Measurements from ENCODE around the gene ARIH1. TPM values are rescaled to one million over a fixed set of nuclear protein-coding genes. Genes with fewer than 3 reads are reported as not detected.

The ARIH1 gene
- total and polyA plus RNA-seq, 2 donors (not counting 1 experiment from before 2014, with no cell fraction given), result 27.9 to 199 TPM

DNA sequence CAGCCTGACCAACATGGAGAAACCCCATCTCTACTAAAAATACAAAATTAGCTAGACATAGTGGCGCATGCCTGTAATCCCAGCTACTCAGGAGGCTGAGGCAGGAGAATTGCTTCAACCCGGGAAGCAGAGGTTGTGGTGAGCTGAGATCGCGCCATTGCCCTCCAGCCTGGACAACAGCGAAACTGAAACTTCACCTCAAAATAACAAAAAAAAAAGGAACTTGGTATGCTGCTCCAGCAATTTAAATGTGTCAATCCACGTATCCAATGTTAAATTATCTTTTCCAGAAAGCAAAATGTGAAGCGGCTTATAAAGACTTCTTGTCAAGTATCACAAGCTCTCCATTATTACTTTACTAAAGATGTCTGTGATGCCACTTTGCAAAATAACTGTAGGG is 9.9 kb upstream of the ARIH1 start:
- peaks cover 20% of the 10 kb centered on the region for H3K4me1 Mint-ChIP-seq

DNA sequence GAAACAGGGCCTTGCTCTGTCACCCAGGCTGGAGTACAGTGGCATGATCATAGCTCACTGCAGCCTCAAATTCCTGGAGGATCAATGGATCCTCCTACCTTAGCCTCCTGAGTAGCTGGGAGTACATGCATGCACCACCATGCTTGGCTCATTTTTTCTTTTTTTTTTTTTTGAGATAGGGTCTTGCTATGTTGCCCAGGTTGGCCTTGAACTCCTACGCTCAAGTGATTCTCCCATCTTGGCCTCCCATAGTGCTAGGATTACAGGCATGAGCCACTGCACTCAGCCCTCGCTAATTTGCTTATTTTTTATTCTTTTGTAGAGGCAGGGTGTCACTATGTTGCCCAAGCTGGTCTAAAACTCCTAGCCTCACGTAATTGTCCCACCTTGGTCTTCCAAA is 6.0 kb upstream of the ARIH1 start:
- no peak overlapping the region for H3K4me3 Mint-ChIP-seq
- Histone ChIP-seq H3K9ac (ENCODE audit: low read length) (no peak overlapping the region), H3K27me3 (replicated peaks in 1 of 4; ENCODE audit: control extremely low read depth in 1 of 4, control insufficient read depth in 3 of 4, insufficient read depth in 4 of 4, low read length in 3 of 4) (no peaks in the 10 kb centered on the region), H3K4me2 (replicated peaks; ENCODE audit: low read depth, low read length, poor library complexity, severe bottlenecking) (no peak overlapping the region), H3K36me3 (replicated peaks in 1 of 2; ENCODE audit: control extremely low read depth in 1 of 2, control insufficient read depth in 1 of 2, extremely low read depth in 1 of 2, insufficient read depth in 2 of 2, low read length in 1 of 2) (no peaks in the 10 kb centered on the region), H3K4me3 (ENCODE audit: control extremely low read depth in 1 of 5, extremely low read depth in 1 of 5, insufficient read depth in 1 of 5, low read depth in 2 of 5, low read length in 4 of 5) (no peak overlapping the region), H3K27ac (ENCODE audit: low read length in 2 of 2) (no peak overlapping the region), H3K79me2 (ENCODE audit: control insufficient read depth, insufficient read depth, low read length) (peaks cover 21% of the 10 kb centered on the region), H2AFZ (ENCODE audit: insufficient read depth, low read depth, low read length, poor library complexity, severe bottlenecking) (no peak overlapping the region), H4K20me1 (ENCODE audit: control insufficient read depth, insufficient read depth, low read length, poor library complexity, severe bottlenecking) (no peaks in the 10 kb centered on the region), H3K4me1 (ENCODE audit: control insufficient read depth in 2 of 2, insufficient read depth in 2 of 2, low read length in 2 of 2) (peaks cover 3 to 8% of the 10 kb centered on the region in 2 donors), H3K9me3 (ENCODE audit: control extremely low read depth in 1 of 3, control insufficient read depth in 2 of 3, insufficient read depth in 1 of 3, low read length in 2 of 3) (no peaks in the 10 kb centered on the region)
- ATAC-seq (ENCODE audit: low read depth) (no peak), DNase-seq (no peak)
- intact Hi-C loops (cut with micrococcal nuclease), result no loop called here
- ChIA-PET POLR2A (no interaction called here), CTCF (no interaction called here)
- H3K27me3 Mint-ChIP-seq, result no peaks in the 10 kb centered on the region
- WGBS (ENCODE audit: insufficient coverage), result 100% methylated on average over 2 of the region's 3 CpGs
- H3K4me1 Mint-ChIP-seq, result peaks cover 15% of the 10 kb centered on the region
- TF ChIP-seq, protein P1, sequence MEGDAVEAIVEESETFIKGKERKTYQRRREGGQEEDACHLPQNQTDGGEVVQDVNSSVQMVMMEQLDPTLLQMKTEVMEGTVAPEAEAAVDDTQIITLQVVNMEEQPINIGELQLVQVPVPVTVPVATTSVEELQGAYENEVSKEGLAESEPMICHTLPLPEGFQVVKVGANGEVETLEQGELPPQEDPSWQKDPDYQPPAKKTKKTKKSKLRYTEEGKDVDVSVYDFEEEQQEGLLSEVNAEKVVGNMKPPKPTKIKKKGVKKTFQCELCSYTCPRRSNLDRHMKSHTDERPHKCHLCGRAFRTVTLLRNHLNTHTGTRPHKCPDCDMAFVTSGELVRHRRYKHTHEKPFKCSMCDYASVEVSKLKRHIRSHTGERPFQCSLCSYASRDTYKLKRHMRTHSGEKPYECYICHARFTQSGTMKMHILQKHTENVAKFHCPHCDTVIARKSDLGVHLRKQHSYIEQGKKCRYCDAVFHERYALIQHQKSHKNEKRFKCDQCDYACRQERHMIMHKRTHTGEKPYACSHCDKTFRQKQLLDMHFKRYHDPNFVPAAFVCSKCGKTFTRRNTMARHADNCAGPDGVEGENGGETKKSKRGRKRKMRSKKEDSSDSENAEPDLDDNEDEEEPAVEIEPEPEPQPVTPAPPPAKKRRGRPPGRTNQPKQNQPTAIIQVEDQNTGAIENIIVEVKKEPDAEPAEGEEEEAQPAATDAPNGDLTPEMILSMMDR (IDR thresholded peaks at IDR 0.05), result no peak
- TF ChIP-seq EZH2 (IDR thresholded peaks at IDR 0.05; ENCODE audit: borderline replicate concordance, insufficient read depth, low read depth, low read length, poor library complexity, severe bottlenecking), result no peak
- no peaks in the 10 kb centered on the region for H3K9me3 Mint-ChIP-seq (ENCODE audit: insufficient read depth)
- H3K27ac Mint-ChIP-seq, result no peak overlapping the region

More for the DNA sequence above, 9.9 kb upstream of the ARIH1 start:
- DNase-seq (no peak), ATAC-seq (ENCODE audit: low read depth) (no peak)
- Mint-ChIP-seq H3K27ac (no peak overlapping the region), H3K9me3 (ENCODE audit: insufficient read depth) (no peaks in the 10 kb centered on the region), H3K27me3 (no peaks in the 10 kb centered on the region), H3K4me3 (no peak overlapping the region)
- H3K36me3 ChIP-seq (replicated peaks in 1 of 2; ENCODE audit: control extremely low read depth in 1 of 2, control insufficient read depth in 1 of 2, extremely low read depth in 1 of 2, insufficient read depth in 2 of 2, low read length in 1 of 2), result no peaks in the 10 kb centered on the region
- peak overlapping the region; percentile 17 for H2AFZ ChIP-seq (ENCODE audit: insufficient read depth, low read depth, low read length, poor library complexity, severe bottlenecking)
- no CpG with 5 or more reads among the region's 7 CpGs for WGBS (ENCODE audit: insufficient coverage)
- CTCF ChIA-PET, result interaction anchor here (0.6 kb wide), 2 partner anchors 43 to 217 kb away, joined by 3 to 4 read pairs; no protein-coding TSS in a partner anchor
- H4K20me1 ChIP-seq (ENCODE audit: control insufficient read depth, insufficient read depth, low read length, poor library complexity, severe bottlenecking), result no peaks in the 10 kb centered on the region
- intact Hi-C loops (cut with micrococcal nuclease), result no loop called here
- H3K27ac ChIP-seq (ENCODE audit: low read length in 2 of 2), result no peak overlapping the region
- H3K9me3 ChIP-seq (ENCODE audit: control extremely low read depth in 1 of 3, control insufficient read depth in 2 of 3, insufficient read depth in 1 of 3, low read length in 2 of 3), result no peaks in the 10 kb centered on the region
- peaks cover 2 to 7% of the 10 kb centered on the region in 2 donors for H3K4me1 ChIP-seq (ENCODE audit: control insufficient read depth in 2 of 2, insufficient read depth in 2 of 2, low read length in 2 of 2)
- no peak for TF ChIP-seq EZH2 (IDR thresholded peaks at IDR 0.05; ENCODE audit: borderline replicate concordance, insufficient read depth, low read depth, low read length, poor library complexity, severe bottlenecking)
- no peak overlapping the region for H3K9ac ChIP-seq (ENCODE audit: low read length)
- peaks cover 4% of the 10 kb centered on the region for H3K79me2 ChIP-seq (ENCODE audit: control insufficient read depth, insufficient read depth, low read length)
- H3K27me3 ChIP-seq (replicated peaks in 1 of 4; ENCODE audit: control extremely low read depth in 1 of 4, control insufficient read depth in 3 of 4, insufficient read depth in 4 of 4, low read length in 3 of 4), result no peaks in the 10 kb centered on the region
- POLR2A ChIA-PET, result interaction anchor here (2.2 kb wide), 1 partner anchor 9 kb away, joined by 9 read pairs; the partner anchor contains the start of gene ARIH1
- no peak overlapping the region for H3K4me2 ChIP-seq (replicated peaks; ENCODE audit: low read depth, low read length, poor library complexity, severe bottlenecking)
- H3K4me3 ChIP-seq (ENCODE audit: control extremely low read depth in 1 of 5, extremely low read depth in 1 of 5, insufficient read depth in 1 of 5, low read depth in 2 of 5, low read length in 4 of 5), result no peak overlapping the region

Data from B cell (primary cell).